Osteoblast (primary cell): ENCODE measurements around the gene BCAT1. TPM values are rescaled to one million over a fixed set of nuclear protein-coding genes. Genes with fewer than 3 reads are reported as not detected.
"Not testable (repeated sequence)": the region's sequence is repeated elsewhere in the genome, so short reads cannot be mapped to it uniquely, and the experiment has no call there.

Experiments used
- DNase-seq: peaks from one replicate; pipeline ENCODE4 v3.0.0; 2011; ENCODE audit warnings: low spot score, mixed read lengths; ENCODE audit not compliant: insufficient read length; ENCODE audit errors: missing footprints
- H2AFZ ChIP-seq: 2 replicates; pipeline ENCODE4 v1.6.0; 2011; ENCODE audit warnings: mild to moderate bottlenecking, low read length
- H3K27ac ChIP-seq: 2 replicates; pipeline ENCODE4 v1.5.1; 2011; ENCODE audit warnings: mild to moderate bottlenecking, low read depth, low read length, moderate library complexity
- H3K27me3 ChIP-seq: 2 replicates; pipeline ENCODE4 v1.6.0; 2012; ENCODE audit warnings: mild to moderate bottlenecking, control low read depth, inconsistent platforms, low read length, moderate library complexity; ENCODE audit not compliant: insufficient read depth
- H3K36me3 ChIP-seq: 2 replicates; pipeline ENCODE4 v1.5.1; 2011; ENCODE audit warnings: mild to moderate bottlenecking, low read length, control low read depth, moderate library complexity; ENCODE audit not compliant: insufficient read depth
- H3K4me1 ChIP-seq: 2 replicates; pipeline ENCODE4 v1.5.1; 2011; ENCODE audit warnings: mild to moderate bottlenecking, low read length, control low read depth, moderate library complexity; ENCODE audit not compliant: insufficient read depth
- H3K4me2 ChIP-seq: 2 replicates; pipeline ENCODE4 v1.6.0; 2011; ENCODE audit warnings: mild to moderate bottlenecking, low read length; ENCODE audit not compliant: insufficient read depth
- H3K4me3 ChIP-seq: fragments of 200-600 bp; sonication (generic); 3 replicates; pipeline ENCODE4 v1.5.1; 2012; ENCODE audit warnings: mild to moderate bottlenecking, low read length, inconsistent platforms; ENCODE audit not compliant: insufficient read depth
- H3K79me2 ChIP-seq: 2 replicates; pipeline ENCODE4 v1.6.0; 2012; ENCODE audit warnings: mild to moderate bottlenecking, low read length, control low read depth, inconsistent platforms; ENCODE audit not compliant: insufficient read depth
- H3K9me3 ChIP-seq: 2 replicates; pipeline ENCODE4 v1.5.1; 2011; ENCODE audit warnings: low read depth, low read length, control low read depth
- H4K20me1 ChIP-seq: 2 replicates; pipeline ENCODE4 v1.6.0; 2012; ENCODE audit warnings: mild to moderate bottlenecking, low read length, control low read depth; ENCODE audit not compliant: insufficient read depth
- total RNA-seq: library from RNA; depleted of rRNA; stranded (reverse); fragments of >200 nt; gene quantifications from 2 replicates; pipeline ENCODE4 v1.2.3, GENCODE V29; 2012
- TF ChIP-seq, protein P1 (sequence below): IDR thresholded peaks from 2 replicates; pipeline ENCODE4 v1.5.1; 2011; ENCODE audit warnings: mild to moderate bottlenecking, low read depth, low read length, moderate library complexity; ENCODE audit errors: extremely low read depth

The BCAT1 gene
- total RNA-seq, 1 donor: 273 TPM

DNA sequence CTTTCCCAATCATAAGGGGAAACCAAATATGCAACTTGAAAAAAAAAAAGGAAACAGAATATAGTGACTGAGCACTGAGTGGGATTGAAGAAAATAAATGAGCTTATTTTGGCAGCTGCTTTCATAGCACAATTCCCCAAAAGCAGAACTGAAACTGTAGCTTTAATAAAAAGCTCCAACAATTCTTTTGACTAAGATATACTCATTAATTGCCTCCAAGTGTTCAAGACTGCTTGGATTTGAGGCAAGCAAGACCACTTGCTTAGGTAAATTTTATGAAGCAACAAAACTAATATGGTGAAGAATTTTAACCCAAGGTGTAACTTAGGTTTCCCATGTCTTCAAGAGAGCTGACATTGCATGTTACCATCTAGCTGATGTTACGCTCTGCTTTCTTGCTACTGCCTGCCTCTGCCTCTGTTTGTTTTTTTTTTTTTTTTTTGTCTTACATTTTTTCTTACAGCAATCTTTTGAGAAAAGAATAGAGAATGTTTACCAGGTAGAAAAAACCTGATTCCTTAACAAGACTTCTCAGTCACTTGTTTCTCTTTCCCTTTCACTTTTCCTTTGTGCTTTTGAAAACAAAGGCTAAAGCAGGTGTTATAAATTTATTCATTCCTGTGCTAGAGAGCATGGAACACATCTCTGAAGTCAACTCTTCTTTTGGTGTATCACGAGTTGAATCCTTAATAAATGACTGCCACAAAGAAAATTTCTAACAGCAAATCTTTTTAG, 134.4 kb downstream of the BCAT1 start:
- Histone ChIP-seq H4K20me1 (no peaks in the 10 kb centered on the region), H3K36me3 (no peaks in the 10 kb centered on the region), H3K4me1 (no peaks in the 10 kb centered on the region), H3K79me2 (no peaks in the 10 kb centered on the region), H3K4me3 (no peak overlapping the region), H3K4me2 (no peak overlapping the region), H3K27ac (no peak overlapping the region), H3K9me3 (no peaks in the 10 kb centered on the region), H3K27me3 (no peaks in the 10 kb centered on the region), H2AFZ (no peak overlapping the region)
- TF ChIP-seq, protein P1, sequence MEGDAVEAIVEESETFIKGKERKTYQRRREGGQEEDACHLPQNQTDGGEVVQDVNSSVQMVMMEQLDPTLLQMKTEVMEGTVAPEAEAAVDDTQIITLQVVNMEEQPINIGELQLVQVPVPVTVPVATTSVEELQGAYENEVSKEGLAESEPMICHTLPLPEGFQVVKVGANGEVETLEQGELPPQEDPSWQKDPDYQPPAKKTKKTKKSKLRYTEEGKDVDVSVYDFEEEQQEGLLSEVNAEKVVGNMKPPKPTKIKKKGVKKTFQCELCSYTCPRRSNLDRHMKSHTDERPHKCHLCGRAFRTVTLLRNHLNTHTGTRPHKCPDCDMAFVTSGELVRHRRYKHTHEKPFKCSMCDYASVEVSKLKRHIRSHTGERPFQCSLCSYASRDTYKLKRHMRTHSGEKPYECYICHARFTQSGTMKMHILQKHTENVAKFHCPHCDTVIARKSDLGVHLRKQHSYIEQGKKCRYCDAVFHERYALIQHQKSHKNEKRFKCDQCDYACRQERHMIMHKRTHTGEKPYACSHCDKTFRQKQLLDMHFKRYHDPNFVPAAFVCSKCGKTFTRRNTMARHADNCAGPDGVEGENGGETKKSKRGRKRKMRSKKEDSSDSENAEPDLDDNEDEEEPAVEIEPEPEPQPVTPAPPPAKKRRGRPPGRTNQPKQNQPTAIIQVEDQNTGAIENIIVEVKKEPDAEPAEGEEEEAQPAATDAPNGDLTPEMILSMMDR: no peak
- DNase-seq: no peak

GRCh38 chr12:24810378-24810777, 138.5 kb downstream of the BCAT1 start:
- H3K27ac ChIP-seq: no peak overlapping the region
- no peaks in the 10 kb centered on the region for H4K20me1 ChIP-seq
- no peaks in the 10 kb centered on the region for H3K79me2 ChIP-seq
- DNase-seq: no peak
- no peaks in the 10 kb centered on the region for H3K27me3 ChIP-seq
- H3K9me3 ChIP-seq: no peaks in the 10 kb centered on the region
- no peak overlapping the region for H3K4me2 ChIP-seq
- no peaks in the 10 kb centered on the region for H3K4me1 ChIP-seq
- no peak overlapping the region for H2AFZ ChIP-seq
- H3K4me3 ChIP-seq: no peak overlapping the region
- H3K36me3 ChIP-seq: no peaks in the 10 kb centered on the region
- TF ChIP-seq, protein P1: no peak

GRCh38 chr12:24809306-24809705, 139.6 kb downstream of the BCAT1 start:
- not testable (repeated sequence) for H3K4me2 ChIP-seq, H3K9me3 ChIP-seq, H3K27me3 ChIP-seq, H4K20me1 ChIP-seq, H3K4me3 ChIP-seq, H3K36me3 ChIP-seq, DNase-seq, H2AFZ ChIP-seq, H3K4me1 ChIP-seq, H3K79me2 ChIP-seq, H3K27ac ChIP-seq

GRCh38 chr12:24808651-24809050, 140.2 kb downstream of the BCAT1 start:
- TF ChIP-seq, protein P1: no peak
- no peak for DNase-seq
- no peak overlapping the region for H2AFZ ChIP-seq
- H3K27ac ChIP-seq: no peak overlapping the region
- H3K4me1 ChIP-seq: no peaks in the 10 kb centered on the region
- no peak overlapping the region for H3K4me3 ChIP-seq
- no peaks in the 10 kb centered on the region for H3K27me3 ChIP-seq
- H3K4me2 ChIP-seq: no peak overlapping the region
- no peaks in the 10 kb centered on the region for H4K20me1 ChIP-seq
- H3K36me3 ChIP-seq: no peaks in the 10 kb centered on the region
- H3K9me3 ChIP-seq: no peaks in the 10 kb centered on the region
- no peaks in the 10 kb centered on the region for H3K79me2 ChIP-seq
